WTC11 (cell line): ENCODE data around the gene NR5A1.

Source experiments
- CTCF ChIP-seq: fragments of 200-600 bp; IDR thresholded peaks from 2 replicates; pipeline ENCODE4 v1.8.0; 2022; ENCODE audit warnings: antibody characterized with exemption
- ETV6 ChIP-seq: sonication (generic); formaldehyde crosslinking; IDR thresholded peaks from 2 replicates; pipeline ENCODE4 v1.8.1; 2022; ENCODE audit warnings: mild to moderate bottlenecking, missing genetic modification reagents
- MAX ChIP-seq: sonication (generic); formaldehyde crosslinking; IDR thresholded peaks from 2 replicates; pipeline ENCODE4 v1.8.0; 2022; ENCODE audit warnings: mild to moderate bottlenecking, missing genetic modification reagents
- SOX15 ChIP-seq: fragments of 250-450 bp; sonication (Bioruptor Pico); IDR thresholded peaks from 2 replicates; pipeline ENCODE4 v1.9.0; 2021; ENCODE audit warnings: mild to moderate bottlenecking

- TF ChIP-seq CTCF (no peak), MAX (CRISPR knock-in tag) (no peak), SOX15 (CRISPR knock-in tag) (no peak), ETV6 (CRISPR knock-in tag) (no peak)
These were observed 11.8 kb downstream of the NR5A1 start for GRCh38 chr9:124495126-124496074.
